Caki2 (cell line): ENCODE data around the gene TSPAN33. TPM values are rescaled to one million over a fixed set of nuclear protein-coding genes. Genes with fewer than 3 reads are reported as not detected.
A peak's percentile ranks its signal among the peaks of the same experiment; 100 is the strongest.
"Not testable (repeated sequence)": the region's sequence is repeated elsewhere in the genome, so short reads cannot be mapped to it uniquely, and the experiment has no call there.

Experiments
- DNase-seq: peaks from one replicate; pipeline ENCODE4 v3.0.0-alpha.2; 2015; ENCODE audit warnings: low read depth
- in situ Hi-C: cut with HindIII; loops from 2 replicates; pipeline ENCODE4 v1.10.0; 2016; ENCODE audit warnings: low sequenced_read_pairs, low pct_unique_long_range_greater_than_20kb, mixed read lengths
- total RNA-seq: library from RNA; depleted of rRNA; stranded (reverse); fragments of >200 nt; shearing (Covaris generic); gene quantifications from 2 replicates; pipeline ENCODE4 v1.2.3, GENCODE V29; 2014; ENCODE audit warnings: low replicate concordance

Gene TSPAN33
- total RNA-seq, 1 experiment from 2014 or later, result 68.1 TPM

- no peak for DNase-seq
- in situ Hi-C loops, result no loop called here
These were observed 22.2 kb downstream of the TSPAN33 start for GRCh38 chr7:129166745-129167144.

- in situ Hi-C loops, result no loop called here
- no peak for DNase-seq
These were observed 23.3 kb downstream of the TSPAN33 start for GRCh38 chr7:129167817-129168216.

GRCh38 chr7:129168231-129169021, 23.9 kb downstream of the TSPAN33 start:
- in situ Hi-C loops, result no loop called here
- DNase-seq, result no peak

GRCh38 chr7:129169171-129169671, 24.7 kb downstream of the TSPAN33 start:
- in situ Hi-C loops, result no loop called here
- DNase-seq, result no peak

- no peak for DNase-seq
- in situ Hi-C loops, result no loop called here
These were observed 25.4 kb downstream of the TSPAN33 start for GRCh38 chr7:129169686-129170440.

GRCh38 chr7:129170441-129171021, 26.0 kb downstream of the TSPAN33 start:
- in situ Hi-C loops, result no loop called here

GRCh38 chr7:129173861-129174260, 29.4 kb downstream of the TSPAN33 start:
- DNase-seq, in situ Hi-C loops: not testable (repeated sequence)

More at GRCh38 chr7:129170441-129171021, 26.0 kb downstream of the TSPAN33 start:
- no peak for DNase-seq

GRCh38 chr7:129176916-129177710, 32.6 kb downstream of the TSPAN33 start:
- in situ Hi-C loops, result no loop called here
- DNase-seq, result no peak

GRCh38 chr7:129184981-129185670, 40.6 kb downstream of the TSPAN33 start:
- in situ Hi-C loops, result no loop called here
- peak; percentile 66 for DNase-seq

- in situ Hi-C loops, result no loop called here
- no peak for DNase-seq
These were observed 42.3 kb downstream of the TSPAN33 start for GRCh38 chr7:129186749-129187260.

GRCh38 chr7:129187681-129188371, 43.3 kb downstream of the TSPAN33 start:
- in situ Hi-C loops, result no loop called here
- DNase-seq, result no peak

GRCh38 chr7:129188372-129188891, 43.9 kb downstream of the TSPAN33 start, which contains the start of gene SMO:
SMO (plus strand) TSS chr7:129188633; CDS start chr7:129189152, 519 bp downstream.
- DNase-seq, result peak; percentile 59
- in situ Hi-C loops, result no loop called here

- in situ Hi-C loops, result no loop called here
These were observed 44.6 kb downstream of the TSPAN33 start for GRCh38 chr7:129188892-129189660.

GRCh38 chr7:129189661-129190310, 45.3 kb downstream of the TSPAN33 start:
- in situ Hi-C loops, result no loop called here
- no peak for DNase-seq

More at GRCh38 chr7:129188892-129189660, 44.6 kb downstream of the TSPAN33 start:
- peak; percentile 14 for DNase-seq

GRCh38 chr7:129191272-129191671, 46.8 kb downstream of the TSPAN33 start:
- in situ Hi-C loops, result no loop called here
- DNase-seq, result no peak
